GM19238 (cell line): ENCODE results near the gene NLRC3.
"Not testable (repeated sequence)": the region's sequence is repeated elsewhere in the genome, so short reads cannot be mapped to it uniquely, and the experiment has no call there.

Source experiments
- DNase-seq: peaks from one replicate; pipeline ENCODE4 v3.0.0; 2011; ENCODE audit warnings: low spot score; ENCODE audit not compliant: insufficient read length

NLRC3 gene

GRCh38 chr16:3577302-3577752 lies at the start of gene NLRC3:
Gene NLRC3 (minus strand): TSS chr16:3577403. CDS start chr16:3565036, 12,367 bp downstream.
- DNase-seq = peak; percentile 56

GRCh38 chr16:3625911-3626732 lies 48.9 kb upstream of the NLRC3 start:
- DNase-seq = no peak

- no peak for DNase-seq
Measured at GRCh38 chr16:3625331-3625730, 48.1 kb upstream of the NLRC3 start.

GRCh38 chr16:3623642-3624041 lies 46.4 kb upstream of the NLRC3 start:
- DNase-seq = no peak

GRCh38 chr16:3618769-3619141 lies 41.6 kb upstream of the NLRC3 start:
- DNase-seq = no peak

GRCh38 chr16:3612510-3613466 lies 35.6 kb upstream of the NLRC3 start:
- DNase-seq = no peak

- DNase-seq = peak; percentile 99
Measured at GRCh38 chr16:3611146-3611975, 34.2 kb upstream of the NLRC3 start, which contains the start of gene SLX4. Gene SLX4 (minus strand): TSS chr16:3611606. CDS start chr16:3608964, 2,642 bp downstream.

- no peak for DNase-seq
Measured at GRCh38 chr16:3610698-3611145, 33.5 kb upstream of the NLRC3 start.

- DNase-seq = no peak
Measured at GRCh38 chr16:3609895-3610697, 32.9 kb upstream of the NLRC3 start.

- not testable (repeated sequence) for DNase-seq
Measured at GRCh38 chr16:3608976-3609375, 31.8 kb upstream of the NLRC3 start.

GRCh38 chr16:3608069-3608468 lies 30.9 kb upstream of the NLRC3 start:
- DNase-seq = no peak

- no peak for DNase-seq
Measured at GRCh38 chr16:3607634-3608033, 30.4 kb upstream of the NLRC3 start.

- DNase-seq = no peak
Measured at GRCh38 chr16:3607161-3607560, 30.0 kb upstream of the NLRC3 start.

- DNase-seq = no peak
Measured at GRCh38 chr16:3606441-3606840, 29.2 kb upstream of the NLRC3 start.

- no peak for DNase-seq
Measured at GRCh38 chr16:3602320-3602653, 25.1 kb upstream of the NLRC3 start.

GRCh38 chr16:3601614-3602319 lies 24.6 kb upstream of the NLRC3 start:
- DNase-seq = no peak

- no peak for DNase-seq
Measured at GRCh38 chr16:3599922-3600321, 22.7 kb upstream of the NLRC3 start.

GRCh38 chr16:3599121-3599520 lies 21.9 kb upstream of the NLRC3 start:
- no peak for DNase-seq

- no peak for DNase-seq
Measured at GRCh38 chr16:3598236-3598635, 21.0 kb upstream of the NLRC3 start.

GRCh38 chr16:3597676-3598075 lies 20.5 kb upstream of the NLRC3 start:
- DNase-seq = no peak
